ENCODE results near the gene TGFBR3. TPM values are rescaled to one million over a fixed set of nuclear protein-coding genes. Genes with fewer than 3 reads are reported as not detected.

TGFBR3 gene
- total RNA-seq, 1 donor = 118 TPM

DNA sequence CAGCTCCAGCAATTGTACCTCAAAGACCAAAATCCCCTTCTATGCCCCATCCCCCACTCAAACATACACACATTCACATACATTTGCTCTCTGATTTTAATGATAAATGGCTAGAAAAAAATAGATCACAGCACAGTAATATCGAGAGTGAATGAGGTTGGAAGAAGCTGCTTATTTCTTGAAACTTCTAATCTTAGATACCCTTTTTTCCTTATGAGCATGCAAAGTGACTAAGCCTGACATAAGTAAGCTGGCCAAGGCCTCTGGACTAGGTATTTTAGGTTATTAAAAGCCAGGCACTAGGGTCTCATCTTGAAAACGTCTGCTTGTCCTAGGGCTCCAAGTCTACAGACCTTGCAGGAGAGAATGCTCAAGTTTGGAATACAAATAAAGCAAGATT, 133.6 kb downstream of the TGFBR3 start:
- TF ChIP-seq, protein P1, sequence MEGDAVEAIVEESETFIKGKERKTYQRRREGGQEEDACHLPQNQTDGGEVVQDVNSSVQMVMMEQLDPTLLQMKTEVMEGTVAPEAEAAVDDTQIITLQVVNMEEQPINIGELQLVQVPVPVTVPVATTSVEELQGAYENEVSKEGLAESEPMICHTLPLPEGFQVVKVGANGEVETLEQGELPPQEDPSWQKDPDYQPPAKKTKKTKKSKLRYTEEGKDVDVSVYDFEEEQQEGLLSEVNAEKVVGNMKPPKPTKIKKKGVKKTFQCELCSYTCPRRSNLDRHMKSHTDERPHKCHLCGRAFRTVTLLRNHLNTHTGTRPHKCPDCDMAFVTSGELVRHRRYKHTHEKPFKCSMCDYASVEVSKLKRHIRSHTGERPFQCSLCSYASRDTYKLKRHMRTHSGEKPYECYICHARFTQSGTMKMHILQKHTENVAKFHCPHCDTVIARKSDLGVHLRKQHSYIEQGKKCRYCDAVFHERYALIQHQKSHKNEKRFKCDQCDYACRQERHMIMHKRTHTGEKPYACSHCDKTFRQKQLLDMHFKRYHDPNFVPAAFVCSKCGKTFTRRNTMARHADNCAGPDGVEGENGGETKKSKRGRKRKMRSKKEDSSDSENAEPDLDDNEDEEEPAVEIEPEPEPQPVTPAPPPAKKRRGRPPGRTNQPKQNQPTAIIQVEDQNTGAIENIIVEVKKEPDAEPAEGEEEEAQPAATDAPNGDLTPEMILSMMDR (IDR thresholded peaks at IDR 0.05; ENCODE audit: insufficient read depth, low read length) = no peak
- no peak for DNase-seq (ENCODE audit: low read depth)
- no peak overlapping the region for H3K4me3 ChIP-seq (ENCODE audit: low read depth, low read length)

DNA sequence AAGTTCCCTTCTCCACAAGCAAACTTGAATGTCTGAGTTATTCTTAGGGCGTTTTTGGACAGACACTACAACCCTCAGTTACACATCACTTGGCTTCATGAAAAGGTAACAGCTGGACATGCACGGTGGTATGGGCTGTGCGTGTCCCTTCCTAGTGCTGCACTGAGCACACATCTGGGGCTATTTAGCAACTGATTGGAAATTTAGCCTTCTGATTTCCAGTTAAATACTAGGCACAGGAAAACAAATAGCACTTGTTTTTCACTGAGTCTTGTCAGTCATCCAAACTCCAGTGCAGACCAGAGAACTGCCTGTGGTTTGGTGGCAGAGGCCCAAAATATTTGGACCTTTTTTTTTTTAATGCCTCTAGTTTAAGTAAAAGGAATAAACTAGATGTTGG, 134.7 kb downstream of the TGFBR3 start:
- TF ChIP-seq, protein P1 (IDR thresholded peaks at IDR 0.05; ENCODE audit: insufficient read depth, low read length) = no peak
- DNase-seq (ENCODE audit: low read depth) = peak; percentile 91

DNA sequence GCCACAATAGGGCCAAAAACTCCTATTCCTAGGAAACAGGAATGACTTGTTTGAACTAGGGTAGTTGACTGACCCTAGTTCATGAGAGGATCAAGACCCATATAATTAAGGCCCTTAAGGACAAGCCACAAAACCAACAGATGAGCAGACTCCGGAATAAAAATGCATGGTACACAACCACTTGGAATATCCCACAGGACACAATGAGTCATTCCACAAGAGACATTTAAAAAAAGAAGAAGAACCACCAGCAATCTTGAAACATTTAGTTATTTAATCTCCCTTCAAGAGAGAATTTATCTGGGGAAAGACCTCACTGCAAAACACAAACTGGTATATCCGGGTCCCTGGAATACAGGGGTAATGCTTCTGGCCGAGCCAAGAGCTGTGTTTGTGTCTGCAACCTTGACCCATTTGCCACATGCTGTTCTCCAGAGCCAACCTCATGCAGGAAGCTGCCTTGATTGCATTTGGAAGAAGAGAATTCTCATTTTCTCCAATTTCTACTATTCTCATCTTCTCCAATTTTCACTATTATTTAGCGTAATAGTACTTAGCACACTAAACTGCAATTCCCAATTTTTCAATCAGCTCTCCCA, 135.5 kb downstream of the TGFBR3 start:
- DNase-seq (ENCODE audit: low read depth) = peak; percentile 35
- TF ChIP-seq, protein P1 (IDR thresholded peaks at IDR 0.05; ENCODE audit: insufficient read depth, low read length) = no peak
- H3K4me3 ChIP-seq (ENCODE audit: low read depth, low read length) = no peak overlapping the region

More for the DNA sequence above, 134.7 kb downstream of the TGFBR3 start:
- H3K4me3 ChIP-seq (ENCODE audit: low read depth, low read length) = no peak overlapping the region

DNA sequence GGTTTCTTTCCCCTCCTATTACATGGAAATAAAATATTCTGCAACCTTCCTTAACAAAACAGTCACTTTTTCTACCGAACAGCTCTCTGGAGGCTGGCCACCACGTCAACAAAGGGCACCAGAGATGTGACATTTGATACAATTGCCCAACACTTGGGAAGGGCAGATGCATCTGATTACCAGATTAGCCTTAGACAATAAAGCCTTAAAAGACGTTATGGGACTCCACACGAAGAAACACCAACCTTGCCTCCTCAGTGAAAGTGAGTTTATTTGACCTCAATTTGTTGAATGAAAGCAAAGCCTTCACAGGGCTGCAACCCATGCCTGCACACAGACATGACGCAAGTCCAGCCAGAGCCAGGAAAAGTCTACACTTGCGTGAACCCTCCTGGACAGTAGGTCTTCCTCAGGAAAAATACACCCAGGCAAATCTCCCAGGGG, 136.1 kb downstream of the TGFBR3 start:
- DNase-seq (ENCODE audit: low read depth) = no peak
- TF ChIP-seq, protein P1 (IDR thresholded peaks at IDR 0.05; ENCODE audit: insufficient read depth, low read length) = no peak
- H3K4me3 ChIP-seq (ENCODE audit: low read depth, low read length) = no peak overlapping the region

DNA sequence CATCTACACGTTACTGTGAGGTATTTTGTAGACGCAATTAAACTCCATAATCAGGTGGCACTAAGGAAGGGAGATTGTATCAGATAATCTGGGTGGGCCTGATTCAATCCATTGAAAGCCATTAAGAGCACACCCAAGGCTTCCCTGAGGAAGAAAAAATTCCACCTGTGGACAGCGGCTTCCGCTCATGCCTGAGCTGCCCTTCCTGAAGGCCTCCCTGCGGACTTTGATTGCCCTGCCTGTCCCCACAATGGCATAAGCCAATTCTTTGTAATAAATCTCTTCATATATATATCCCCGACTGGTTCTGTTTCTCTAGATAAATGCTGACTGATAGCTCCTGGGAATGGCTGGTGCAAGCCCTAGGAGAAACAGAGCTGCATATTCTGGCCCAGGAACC, 138.3 kb downstream of the TGFBR3 start:
- TF ChIP-seq, protein P1 (IDR thresholded peaks at IDR 0.05; ENCODE audit: insufficient read depth, low read length) = no peak
- no peak for DNase-seq (ENCODE audit: low read depth)

DNA sequence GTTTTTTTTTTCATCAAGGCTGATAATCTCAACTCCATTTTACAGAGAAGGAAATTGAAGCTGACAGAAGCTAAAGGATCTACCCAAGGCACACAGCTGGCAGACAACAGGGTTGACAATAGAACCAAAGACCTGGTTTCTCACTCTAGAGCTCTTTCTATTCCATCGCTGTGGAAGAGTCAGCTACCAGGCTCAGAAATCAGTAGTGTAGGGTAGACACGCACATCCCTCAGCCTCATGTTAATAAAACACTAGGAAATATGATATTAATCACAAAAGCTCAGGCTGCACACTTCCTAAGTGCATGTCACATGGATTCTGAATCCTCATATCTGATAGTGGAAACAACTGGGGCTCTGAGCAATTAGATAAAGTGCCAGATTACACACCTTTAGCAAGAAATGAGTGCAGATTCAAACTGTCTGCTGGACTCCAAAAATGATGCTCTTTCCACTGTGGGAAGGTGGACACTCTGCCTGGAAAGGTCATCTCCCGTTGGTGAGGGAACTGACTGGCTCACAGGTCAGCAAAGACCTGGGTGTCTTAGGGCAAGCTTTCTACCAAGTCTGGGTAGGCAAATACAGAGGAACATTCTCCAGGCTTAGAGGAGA, 139.1 kb downstream of the TGFBR3 start:
- no peak overlapping the region for H3K4me3 ChIP-seq (ENCODE audit: low read depth, low read length)
- DNase-seq (ENCODE audit: low read depth) = no peak
- TF ChIP-seq, protein P1 (IDR thresholded peaks at IDR 0.05; ENCODE audit: insufficient read depth, low read length) = no peak

More for the DNA sequence above, 138.3 kb downstream of the TGFBR3 start:
- H3K4me3 ChIP-seq (ENCODE audit: low read depth, low read length) = no peak overlapping the region
